T-helper 22 cell (primary cell): ENCODE measurements around the gene TBRG1.
"Not testable (repeated sequence)": the region's sequence is repeated elsewhere in the genome, so short reads cannot be mapped to it uniquely, and the experiment has no call there.

Source experiments
- DNase-seq: peaks from one replicate; pipeline ENCODE4 v3.0.0-alpha.2; 2020; ENCODE audit warnings: low read depth

The TBRG1 gene, protein sequence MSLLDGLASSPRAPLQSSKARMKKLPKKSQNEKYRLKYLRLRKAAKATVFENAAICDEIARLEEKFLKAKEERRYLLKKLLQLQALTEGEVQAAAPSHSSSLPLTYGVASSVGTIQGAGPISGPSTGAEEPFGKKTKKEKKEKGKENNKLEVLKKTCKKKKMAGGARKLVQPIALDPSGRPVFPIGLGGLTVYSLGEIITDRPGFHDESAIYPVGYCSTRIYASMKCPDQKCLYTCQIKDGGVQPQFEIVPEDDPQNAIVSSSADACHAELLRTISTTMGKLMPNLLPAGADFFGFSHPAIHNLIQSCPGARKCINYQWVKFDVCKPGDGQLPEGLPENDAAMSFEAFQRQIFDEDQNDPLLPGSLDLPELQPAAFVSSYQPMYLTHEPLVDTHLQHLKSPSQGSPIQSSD

GRCh38 chr11:124622531-124623451 lies at the start of gene TBRG1:
TBRG1 (plus strand) TSS chr11:124622864; CDS start chr11:124623084, 220 bp downstream.
- peak; percentile 83 for DNase-seq

- DNase-seq = no peak
These were observed 44.8 kb upstream of the TBRG1 start for GRCh38 chr11:124577716-124578427.

DNA sequence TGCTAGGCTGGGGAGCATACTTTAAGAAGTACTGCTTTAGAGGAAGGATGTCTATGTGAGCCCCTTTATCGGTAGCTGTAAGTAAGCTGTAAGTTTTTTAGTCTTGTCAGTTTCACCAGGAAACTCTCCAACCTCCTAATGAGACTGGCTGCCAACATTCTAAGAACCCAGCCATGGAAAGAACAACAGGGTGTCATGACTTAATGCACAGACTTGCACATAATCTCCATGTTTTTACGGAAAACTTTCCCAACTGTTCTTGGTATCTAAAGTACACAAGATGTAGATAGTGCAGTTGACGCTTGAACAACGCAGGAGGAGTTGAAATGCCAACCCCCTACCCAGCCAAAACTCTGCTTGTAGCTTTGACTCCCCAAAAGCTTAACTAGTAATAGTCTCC lies 43.9 kb upstream of the TBRG1 start:
- no peak for DNase-seq

- DNase-seq = no peak
These were observed 40.8 kb upstream of the TBRG1 start for GRCh38 chr11:124581817-124582216.

DNA sequence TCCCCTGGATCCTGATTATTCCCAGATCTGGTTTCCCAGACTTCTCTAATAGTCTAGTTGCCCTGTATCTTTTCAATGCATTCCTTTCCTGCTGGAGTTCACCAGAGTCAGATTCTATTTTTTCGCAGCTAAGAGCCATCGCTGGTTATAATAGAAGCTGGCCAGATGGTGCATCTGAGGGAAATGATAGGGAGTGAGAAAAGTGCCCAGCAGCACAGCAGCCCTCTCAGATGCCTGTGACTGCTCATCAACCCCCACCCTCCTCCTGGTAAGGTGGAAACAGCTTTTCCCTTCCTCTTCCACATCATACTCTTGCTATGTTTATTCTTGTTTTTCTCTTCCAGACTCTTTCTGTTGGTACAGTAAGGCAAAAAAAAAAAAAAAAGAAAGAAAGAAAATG lies 40.1 kb upstream of the TBRG1 start:
- no peak for DNase-seq

DNA sequence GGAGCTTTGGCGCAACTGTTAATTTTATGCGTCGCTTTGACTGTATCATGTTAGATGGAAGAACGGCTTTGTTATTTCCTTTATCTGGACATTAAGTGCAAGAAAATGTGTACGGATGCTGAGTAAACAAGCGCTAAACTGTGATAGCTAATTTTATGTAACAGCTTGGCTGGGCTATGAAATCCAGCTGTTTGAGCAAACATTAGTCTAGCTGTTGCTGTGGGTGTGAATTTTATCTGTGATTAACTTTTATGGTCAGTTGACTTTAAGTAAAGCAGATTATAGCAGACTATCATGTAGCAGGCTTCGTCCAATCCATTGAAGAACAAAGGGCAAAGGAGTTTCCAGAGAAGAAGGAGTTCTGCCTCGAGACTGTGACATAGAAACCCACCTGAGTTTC lies 38.9 kb upstream of the TBRG1 start:
- no peak for DNase-seq

DNA sequence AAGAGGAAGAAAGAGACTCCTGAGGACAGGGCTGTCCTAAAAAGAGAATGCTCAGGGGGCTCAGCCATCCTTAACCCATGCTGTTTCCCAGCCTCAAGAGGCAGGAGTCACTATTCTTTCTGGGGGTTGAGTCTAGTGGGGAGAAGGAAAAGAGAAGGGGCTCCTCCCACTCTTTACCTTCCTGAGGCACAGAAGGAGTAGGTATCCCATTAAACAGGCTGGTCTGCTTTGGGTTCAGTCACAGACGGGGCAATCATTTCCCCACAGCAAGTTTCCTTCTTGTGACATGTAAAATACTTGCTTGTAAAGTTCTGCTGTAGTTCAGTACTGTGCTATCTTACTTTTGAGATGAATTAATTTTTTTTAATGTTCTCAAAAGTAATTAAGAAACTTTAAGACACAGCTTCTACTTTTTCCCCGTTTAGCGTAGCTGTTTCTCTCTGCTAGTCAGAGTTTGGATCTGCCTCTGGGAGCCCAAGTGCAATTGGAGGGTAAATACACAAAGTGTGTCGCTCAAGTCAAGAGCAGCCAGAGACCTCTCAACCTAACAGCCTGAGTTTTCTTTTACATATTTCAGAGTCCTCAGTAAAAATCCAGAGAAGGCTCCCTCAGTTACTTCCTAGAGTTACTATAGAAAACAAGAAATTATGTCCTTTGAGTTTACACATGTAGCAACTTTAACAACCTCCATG lies 37.8 kb upstream of the TBRG1 start:
- DNase-seq = no peak

DNA sequence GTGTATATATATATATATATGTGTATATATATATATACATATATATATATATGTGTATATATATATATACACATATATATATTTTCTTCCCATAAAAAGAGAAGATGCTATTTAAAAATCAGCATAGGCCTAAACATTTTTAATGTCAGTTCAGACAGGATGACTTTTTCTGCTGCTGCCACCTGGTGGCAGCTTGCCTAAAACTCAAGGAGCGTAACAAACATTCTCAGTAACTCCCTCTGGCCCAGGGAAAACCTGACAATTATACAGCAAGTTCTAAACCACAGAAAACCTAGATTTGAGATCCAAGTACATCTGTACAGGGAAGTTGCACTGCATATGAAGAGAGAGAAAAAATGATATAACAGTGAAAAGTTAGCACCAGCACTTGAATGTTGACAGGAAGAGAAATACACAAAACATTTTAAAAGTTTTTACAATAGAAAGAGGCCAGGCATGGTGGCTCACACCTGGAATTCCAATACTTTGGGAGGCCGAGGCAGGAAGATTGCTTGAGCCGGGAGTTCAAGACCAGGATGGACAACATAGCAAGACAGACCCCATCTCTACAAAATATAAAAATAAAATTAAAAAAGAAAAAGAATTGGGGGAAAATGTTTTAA lies 36.3 kb upstream of the TBRG1 start:
- DNase-seq = no peak

DNA sequence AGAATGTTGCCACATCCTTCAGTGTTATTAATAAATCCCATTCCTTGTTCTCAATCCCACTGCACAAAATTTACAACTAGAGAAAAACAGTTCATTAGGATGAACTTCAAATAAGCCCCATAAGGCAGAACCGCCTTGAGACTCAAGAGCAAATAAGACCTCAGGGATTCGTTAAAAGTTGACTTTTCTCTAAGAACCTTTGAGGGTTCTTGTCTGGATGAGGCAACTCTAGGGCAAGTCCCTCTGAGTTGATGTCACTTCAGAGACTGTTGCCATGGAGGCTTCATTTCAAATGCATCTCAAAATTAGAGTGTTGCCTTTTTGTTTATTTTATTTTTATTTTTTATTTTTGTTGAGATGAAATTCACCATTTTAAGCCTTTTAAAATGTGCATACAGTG lies 31.2 kb upstream of the TBRG1 start:
- no peak for DNase-seq

DNA sequence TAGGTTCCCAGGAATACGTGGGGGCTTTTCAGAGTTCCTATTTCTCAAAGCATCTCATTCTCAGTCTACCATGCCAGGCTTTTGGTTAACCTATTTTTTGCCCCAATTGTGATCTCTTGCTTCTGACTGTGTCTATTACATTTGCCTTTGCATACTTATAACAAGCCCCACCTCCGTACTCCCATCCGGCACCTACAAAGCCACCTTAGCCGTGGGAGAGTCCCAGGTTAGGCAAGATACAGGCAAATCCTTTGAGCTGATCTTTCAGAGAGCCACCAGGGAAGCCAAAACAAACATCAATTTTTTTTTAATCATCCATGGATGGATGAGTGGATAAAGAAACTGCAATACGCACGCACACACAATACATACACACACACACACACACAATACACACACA lies 30.0 kb upstream of the TBRG1 start:
- no peak for DNase-seq

- DNase-seq = no peak
These were observed 27.4 kb upstream of the TBRG1 start for GRCh38 chr11:124595302-124595701.

DNA sequence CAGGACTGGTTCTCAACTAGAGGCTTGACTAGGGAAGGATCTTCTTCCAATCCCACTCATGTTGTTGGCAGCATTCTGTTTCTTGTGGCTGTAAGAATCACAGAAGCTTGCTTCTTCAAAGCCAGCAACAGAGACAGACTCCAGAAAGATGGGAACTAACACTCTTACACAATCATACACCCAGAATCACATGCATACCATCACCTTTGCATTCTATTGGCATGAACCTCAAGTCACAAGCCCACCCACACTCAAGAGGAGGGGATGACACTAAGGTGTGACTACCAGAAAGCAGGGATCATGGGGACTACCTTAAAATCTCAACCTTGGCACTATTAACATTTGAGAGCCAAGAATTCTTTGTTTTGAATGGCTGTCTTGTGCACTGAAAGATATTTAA lies 25.0 kb upstream of the TBRG1 start:
- DNase-seq = no peak

DNA sequence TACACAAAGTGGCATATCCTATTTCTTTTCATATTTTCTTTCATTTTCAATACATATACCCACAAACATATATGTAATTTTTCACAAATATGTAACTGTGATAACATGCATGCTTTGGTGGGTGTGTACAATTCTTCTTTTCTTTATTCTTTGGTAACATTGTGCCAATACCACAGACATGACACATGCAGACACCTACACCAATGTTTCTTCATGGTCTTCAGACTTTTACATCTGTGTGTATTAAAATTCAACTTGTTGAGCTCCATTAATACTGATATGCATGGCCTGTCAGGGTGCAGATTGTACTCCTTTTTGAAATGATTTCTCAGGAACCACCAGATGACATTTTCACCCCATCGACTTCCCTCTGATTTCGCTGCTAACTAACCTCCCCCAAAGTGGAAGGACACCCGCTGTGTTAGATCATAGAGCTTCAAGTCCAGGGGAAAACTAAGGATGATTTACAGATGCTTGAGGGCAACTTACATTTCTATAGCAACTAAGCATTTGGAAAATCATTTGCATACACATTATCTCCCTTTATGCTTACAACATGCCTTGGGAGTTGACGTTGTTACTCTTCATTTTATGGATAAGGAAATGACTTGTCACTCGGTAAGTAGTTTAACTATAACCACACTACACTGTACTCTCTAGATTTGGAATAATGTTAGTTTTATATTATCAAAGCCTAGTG lies 21.9 kb upstream of the TBRG1 start:
- DNase-seq = no peak

DNA sequence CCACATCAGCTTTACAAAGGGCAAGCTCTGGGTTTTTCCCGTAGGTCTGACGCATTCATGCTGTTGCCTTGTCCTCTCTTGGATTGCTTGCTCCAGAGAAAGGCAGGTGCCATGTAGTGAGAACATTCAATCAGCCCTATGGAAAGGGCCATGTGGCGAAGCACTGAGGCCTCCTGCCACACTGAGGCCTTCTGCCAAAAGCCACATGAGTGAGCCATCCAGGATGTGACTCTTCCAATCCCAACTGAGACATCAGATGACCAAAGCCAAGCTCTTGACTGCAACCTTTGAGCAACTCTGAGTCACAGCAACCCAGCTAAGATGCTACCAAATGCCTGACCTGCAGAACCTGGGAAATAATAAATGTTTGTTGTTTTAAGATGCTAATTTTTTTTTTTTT lies 20.5 kb upstream of the TBRG1 start:
- no peak for DNase-seq

DNA sequence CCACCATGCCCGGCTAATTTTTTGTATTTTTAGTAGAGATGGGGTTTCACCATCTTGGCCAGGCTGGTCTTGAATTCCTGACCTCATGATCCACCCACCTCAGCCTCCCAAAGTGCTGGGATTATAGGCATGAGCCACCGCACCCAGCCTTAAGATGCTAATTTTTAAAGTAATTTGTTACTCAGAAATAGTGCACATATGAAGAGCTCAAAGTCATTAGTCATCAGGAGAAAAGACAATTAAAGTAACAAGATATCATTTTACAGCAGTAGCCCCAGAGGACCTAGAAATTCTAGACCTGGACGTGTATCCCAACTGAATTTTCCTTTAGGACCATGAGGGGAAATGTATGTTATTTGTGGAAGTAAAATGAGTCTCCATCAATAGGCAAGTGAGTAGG lies 19.9 kb upstream of the TBRG1 start:
- not testable (repeated sequence) for DNase-seq

DNA sequence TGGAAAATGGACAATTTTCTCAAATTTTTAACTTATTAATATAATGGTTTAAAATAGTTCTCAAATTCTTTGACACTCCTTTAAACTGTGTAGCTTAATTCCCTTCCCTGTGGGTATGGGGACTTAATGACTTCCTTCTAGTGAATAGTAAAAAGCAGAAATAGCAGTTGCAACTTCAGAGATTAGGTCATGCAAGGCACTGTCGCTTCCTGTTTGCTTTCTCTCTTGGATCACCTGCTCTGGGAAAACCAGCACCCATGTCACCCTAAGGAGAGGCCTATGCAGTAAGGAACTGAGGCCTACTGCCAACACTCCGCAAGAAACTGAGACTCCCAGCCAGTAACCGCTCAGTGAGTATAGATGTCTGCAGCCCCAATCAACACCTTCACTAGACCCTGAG lies 16.9 kb upstream of the TBRG1 start:
- DNase-seq = no peak

DNA sequence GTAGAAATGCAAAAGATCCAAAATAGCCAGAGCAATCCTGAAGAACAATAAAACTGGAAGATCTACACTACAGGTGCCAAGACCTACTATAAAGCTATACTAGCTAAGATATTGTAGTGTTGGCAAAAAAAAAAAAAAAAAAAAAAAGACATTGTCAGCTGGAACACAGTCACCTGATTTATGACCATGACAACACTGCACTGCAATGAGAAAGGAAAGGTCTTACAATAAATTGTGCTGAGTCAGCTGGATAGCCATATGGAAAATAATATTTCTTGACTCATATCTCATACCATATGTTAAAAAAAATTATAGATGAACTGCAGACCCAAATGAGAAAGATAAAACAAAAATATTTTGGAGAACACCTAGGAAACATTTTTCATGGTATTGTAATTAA lies 14.5 kb upstream of the TBRG1 start:
- DNase-seq = no peak

GRCh38 chr11:124610295-124610694 lies 12.4 kb upstream of the TBRG1 start:
- no peak for DNase-seq

DNA sequence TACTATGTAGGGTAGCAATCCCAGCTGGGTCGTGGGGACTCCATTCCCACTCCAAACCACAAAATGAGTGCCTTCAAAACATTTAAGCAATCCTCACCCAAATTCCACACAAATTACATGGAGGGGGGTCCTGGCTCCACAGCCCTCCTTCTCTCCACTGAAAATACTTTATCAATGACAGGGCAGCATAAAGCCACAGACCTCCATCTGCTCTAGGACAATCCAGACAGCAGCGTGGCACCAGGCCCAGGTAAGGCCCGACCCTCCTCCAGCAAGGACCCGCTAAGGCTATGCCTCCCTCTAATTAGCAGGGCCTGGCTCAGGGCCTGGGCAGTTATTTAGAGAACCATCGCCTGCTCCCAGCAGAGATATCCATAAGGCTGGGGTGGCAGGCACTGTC lies 11.6 kb upstream of the TBRG1 start, which contains the start of gene PANX3:
Gene PANX3 (plus strand): TSS at position 365 of the 400 bp plus-strand sequence. CDS start 129 bp downstream, outside the sequence.
- DNase-seq = no peak

GRCh38 chr11:124612045-124612444 lies 10.6 kb upstream of the TBRG1 start:
- no peak for DNase-seq
